HepG2 (cell line): Measurements from ENCODE around the gene IDH3A. TPM values are rescaled to one million over a fixed set of nuclear protein-coding genes. Genes with fewer than 3 reads are reported as not detected.

Experiments used
- CTCF ChIP-seq: sonication (generic); formaldehyde crosslinking; IDR thresholded peaks from 2 replicates; pipeline ENCODE4 v1.5.0; 2020; ENCODE audit warnings: mild to moderate bottlenecking, missing genetic modification reagents, moderate library complexity
- EEA1 ChIP-seq: sonication (generic); formaldehyde crosslinking; IDR thresholded peaks from 2 replicates; pipeline ENCODE4 v1.5.1; 2020; ENCODE audit warnings: mild to moderate bottlenecking, missing genetic modification reagents, borderline replicate concordance
- GMEB2 ChIP-seq: IDR thresholded peaks from 2 replicates; pipeline ENCODE4 v1.6.1; 2016; ENCODE audit warnings: missing biosample characterization, missing genetic modification reagents, low read depth
- HDAC6 ChIP-seq: fragments of 200-600 bp; sonication (generic); IDR thresholded peaks from 2 replicates; pipeline ENCODE4 v1.7.0; 2017; ENCODE audit warnings: mild to moderate bottlenecking, antibody characterized with exemption, low read length, low read depth
- KMT2A ChIP-seq: sonication (generic); formaldehyde crosslinking; IDR thresholded peaks from 2 replicates; pipeline ENCODE4 v1.4.0; 2020; ENCODE audit warnings: missing genetic modification reagents
- MED8 ChIP-seq: sonication (generic); formaldehyde crosslinking; IDR thresholded peaks from 2 replicates; pipeline ENCODE4 v1.8.1; 2023; ENCODE audit warnings: mild to moderate bottlenecking, missing genetic modification reagents; ENCODE audit not compliant: insufficient replicate concordance
- MEF2D ChIP-seq: sonication (generic); formaldehyde crosslinking; IDR thresholded peaks from 2 replicates; pipeline ENCODE4 v1.5.1; 2020; ENCODE audit warnings: mild to moderate bottlenecking, missing genetic modification reagents
- MTF1 ChIP-seq: sonication (generic); formaldehyde crosslinking; IDR thresholded peaks from 2 replicates; pipeline ENCODE4 v1.5.0; 2020; ENCODE audit warnings: missing genetic modification reagents
- NR1H2 ChIP-seq: sonication (generic); formaldehyde crosslinking; IDR thresholded peaks from 2 replicates; pipeline ENCODE4 v1.8.1; 2022; ENCODE audit warnings: low read depth, missing genetic modification reagents, borderline replicate concordance
- PAWR ChIP-seq: sonication (generic); formaldehyde crosslinking; IDR thresholded peaks from 2 replicates; pipeline ENCODE4 v1.4.0; 2020; ENCODE audit warnings: missing genetic modification reagents, mild to moderate bottlenecking, borderline replicate concordance
- RARG ChIP-seq: sonication (generic); formaldehyde crosslinking; IDR thresholded peaks from 2 replicates; pipeline ENCODE4 v1.4.0; 2020; ENCODE audit warnings: low read depth, mild to moderate bottlenecking, missing genetic modification reagents
- RFXAP ChIP-seq: sonication (generic); formaldehyde crosslinking; IDR thresholded peaks from 2 replicates; pipeline ENCODE4 v1.4.0; 2020; ENCODE audit warnings: missing genetic modification reagents, borderline replicate concordance
- SAP130 ChIP-seq: IDR thresholded peaks from 2 replicates; pipeline ENCODE4 v1.6.1; 2016; ENCODE audit warnings: low read depth
- SRY ChIP-seq: sonication (generic); formaldehyde crosslinking; IDR thresholded peaks from 2 replicates; pipeline ENCODE4 v1.8.0; 2022; ENCODE audit warnings: mild to moderate bottlenecking, missing genetic modification reagents
- ZNF121 ChIP-seq: sonication (generic); formaldehyde crosslinking; IDR thresholded peaks from 2 replicates; pipeline ENCODE4 v1.5.0; 2020; ENCODE audit warnings: mild to moderate bottlenecking, missing genetic modification reagents
- ZNF230 ChIP-seq: sonication (generic); formaldehyde crosslinking; IDR thresholded peaks from 2 replicates; pipeline ENCODE4 v1.4.0; 2020; ENCODE audit warnings: mild to moderate bottlenecking, missing genetic modification reagents
- polyA plus RNA-seq, 8 experiments: library from polyadenylated mRNA; depleted of rRNA in 3 of 8; stranded (reverse) in 7 of 8; unstranded in 1 of 8; fragments of >200 nt; fragmentation: Illumina TruSeq in 4 of 8; extraction: Trizol in 4 of 8; gene quantifications; 2 replicates each; pipeline versions ENCODE4 v1.2.1 to v1.2.3, GENCODE V29; 2011 to 2016; ENCODE audit warnings: low read depth in 4 of 8, missing spikeins in 1 of 8, mixed read lengths in 1 of 8; ENCODE audit not compliant: insufficient read depth in 1 of 8
- total RNA-seq, 5 experiments: library from RNA; depleted of rRNA; stranded (reverse); fragments of >200 nt; fragmentation: Illumina TruSeq; extraction: Trizol; gene quantifications; 2 replicates each; pipeline ENCODE4 v1.2.3, GENCODE V29; 2016; ENCODE audit warnings: low read depth in 1 of 5
- TF ChIP-seq, protein P1 (sequence below): sonication (generic); formaldehyde crosslinking; IDR thresholded peaks from 2 replicates; pipeline ENCODE4 v1.4.0; 2020; ENCODE audit warnings: mild to moderate bottlenecking, missing genetic modification reagents
- TF ChIP-seq, protein P2 (sequence below): sonication (generic); formaldehyde crosslinking; IDR thresholded peaks from 2 replicates; pipeline ENCODE4 v1.8.0; 2022; ENCODE audit warnings: missing genetic modification reagents, mild to moderate bottlenecking, borderline replicate concordance
- TF ChIP-seq, protein P3 (sequence below): sonication (generic); formaldehyde crosslinking; IDR thresholded peaks from 2 replicates; pipeline ENCODE4 v1.5.1; 2020; ENCODE audit warnings: missing genetic modification reagents, mild to moderate bottlenecking, borderline replicate concordance
- TF ChIP-seq, protein P4 (sequence below): sonication (generic); formaldehyde crosslinking; IDR thresholded peaks from 2 replicates; pipeline ENCODE4 v1.5.1; 2020; ENCODE audit warnings: mild to moderate bottlenecking, missing genetic modification reagents, moderate library complexity
- TF ChIP-seq, protein P5 (sequence below): sonication (generic); formaldehyde crosslinking; IDR thresholded peaks from 2 replicates; pipeline ENCODE4 v1.5.0; 2020; ENCODE audit warnings: missing genetic modification reagents

IDH3A gene
- total and polyA plus RNA-seq, 2 of the 13 experiments (the other 11 are each of a cell fraction or from before 2014, with no cell fraction given) = 40.7 to 50.7 TPM

DNA sequence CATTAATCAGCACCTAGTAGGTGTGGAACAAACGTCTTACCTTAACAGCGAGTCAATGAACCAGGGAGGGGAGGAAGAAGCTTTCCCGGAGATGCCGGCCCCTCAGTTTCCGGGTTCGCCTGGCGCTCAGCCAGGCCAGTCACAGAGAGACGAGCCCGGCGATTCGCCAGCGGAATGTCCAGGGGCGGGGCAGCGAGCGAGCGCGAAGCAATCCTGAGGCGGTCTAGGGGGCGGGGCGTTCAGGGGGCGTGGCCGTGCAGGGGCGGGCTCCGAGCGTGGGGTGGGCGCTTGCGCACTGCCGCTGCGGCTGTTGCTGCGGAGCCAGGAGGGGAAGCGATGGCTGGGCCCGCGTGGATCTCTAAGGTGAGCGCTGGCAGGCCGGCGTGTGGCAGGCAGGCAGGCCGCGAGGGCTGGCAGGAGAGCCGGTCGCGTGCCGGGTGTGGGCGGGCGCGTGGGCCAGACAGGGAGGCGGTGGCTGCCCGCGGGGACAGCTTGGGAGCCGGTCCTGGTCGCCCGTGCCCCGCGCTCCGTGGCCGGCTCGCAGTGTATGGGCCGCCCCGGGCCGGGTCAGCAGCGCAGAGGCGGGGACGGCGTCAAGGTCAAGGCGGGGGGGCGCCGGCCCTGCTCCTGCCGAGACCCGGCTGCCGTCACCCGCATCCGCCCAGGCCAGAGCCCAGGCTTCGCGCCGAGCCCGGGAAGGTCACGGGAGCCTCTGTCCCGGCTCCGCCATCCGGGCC lies at the start of gene IDH3A (continued):
- TF ChIP-seq HDAC6 = no peak
- 0 out of 2 replicates have a peak, but pooled peaks have one; percentile 23 for TF ChIP-seq NR1H2 (CRISPR knock-in tag)
- no peak for TF ChIP-seq RARG
- no peak for TF ChIP-seq PAWR (CRISPR knock-in tag)
- TF ChIP-seq, protein P1, sequence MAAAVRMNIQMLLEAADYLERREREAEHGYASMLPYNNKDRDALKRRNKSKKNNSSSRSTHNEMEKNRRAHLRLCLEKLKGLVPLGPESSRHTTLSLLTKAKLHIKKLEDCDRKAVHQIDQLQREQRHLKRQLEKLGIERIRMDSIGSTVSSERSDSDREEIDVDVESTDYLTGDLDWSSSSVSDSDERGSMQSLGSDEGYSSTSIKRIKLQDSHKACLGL = no peak; the same call in 1 of the 2 replicates
- no peak for TF ChIP-seq GMEB2 (CRISPR knock-in tag)
- no peak for TF ChIP-seq MED8 (CRISPR knock-in tag)
- no peak for TF ChIP-seq CTCF (CRISPR knock-in tag)
- TF ChIP-seq, protein P2, sequence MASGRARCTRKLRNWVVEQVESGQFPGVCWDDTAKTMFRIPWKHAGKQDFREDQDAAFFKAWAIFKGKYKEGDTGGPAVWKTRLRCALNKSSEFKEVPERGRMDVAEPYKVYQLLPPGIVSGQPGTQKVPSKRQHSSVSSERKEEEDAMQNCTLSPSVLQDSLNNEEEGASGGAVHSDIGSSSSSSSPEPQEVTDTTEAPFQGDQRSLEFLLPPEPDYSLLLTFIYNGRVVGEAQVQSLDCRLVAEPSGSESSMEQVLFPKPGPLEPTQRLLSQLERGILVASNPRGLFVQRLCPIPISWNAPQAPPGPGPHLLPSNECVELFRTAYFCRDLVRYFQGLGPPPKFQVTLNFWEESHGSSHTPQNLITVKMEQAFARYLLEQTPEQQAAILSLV = peak; percentile 64; the same call in 1 of the 2 replicates
- peak; percentile 91 for TF ChIP-seq SAP130
- no peak; the same call in 1 of the 2 replicates for TF ChIP-seq KMT2A
- TF ChIP-seq ZNF230 = 0 out of 2 replicates have a peak, but pooled peaks have one; percentile 28
- no peak for TF ChIP-seq ZNF121
- peak; percentile 85; the same call in 1 of the 2 replicates for TF ChIP-seq SRY (CRISPR knock-in tag)
- no peak for TF ChIP-seq EEA1 (CRISPR knock-in tag)
- 0 out of 2 replicates have a peak, but pooled peaks have one; percentile 46 for TF ChIP-seq RFXAP (CRISPR knock-in tag)
- TF ChIP-seq, protein P3, sequence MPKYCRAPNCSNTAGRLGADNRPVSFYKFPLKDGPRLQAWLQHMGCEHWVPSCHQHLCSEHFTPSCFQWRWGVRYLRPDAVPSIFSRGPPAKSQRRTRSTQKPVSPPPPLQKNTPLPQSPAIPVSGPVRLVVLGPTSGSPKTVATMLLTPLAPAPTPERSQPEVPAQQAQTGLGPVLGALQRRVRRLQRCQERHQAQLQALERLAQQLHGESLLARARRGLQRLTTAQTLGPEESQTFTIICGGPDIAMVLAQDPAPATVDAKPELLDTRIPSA (CRISPR knock-in tag) = no peak
- TF ChIP-seq MTF1 (CRISPR knock-in tag) = no peak
- 0 out of 2 replicates have a peak, but pooled peaks have one; percentile 19 for TF ChIP-seq MEF2D (CRISPR knock-in tag)
- TF ChIP-seq, protein P4, sequence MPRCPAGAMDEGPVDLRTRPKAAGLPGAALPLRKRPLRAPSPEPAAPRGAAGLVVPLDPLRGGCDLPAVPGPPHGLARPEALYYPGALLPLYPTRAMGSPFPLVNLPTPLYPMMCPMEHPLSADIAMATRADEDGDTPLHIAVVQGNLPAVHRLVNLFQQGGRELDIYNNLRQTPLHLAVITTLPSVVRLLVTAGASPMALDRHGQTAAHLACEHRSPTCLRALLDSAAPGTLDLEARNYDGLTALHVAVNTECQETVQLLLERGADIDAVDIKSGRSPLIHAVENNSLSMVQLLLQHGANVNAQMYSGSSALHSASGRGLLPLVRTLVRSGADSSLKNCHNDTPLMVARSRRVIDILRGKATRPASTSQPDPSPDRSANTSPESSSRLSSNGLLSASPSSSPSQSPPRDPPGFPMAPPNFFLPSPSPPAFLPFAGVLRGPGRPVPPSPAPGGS (CRISPR knock-in tag) = peak; percentile 56; the same call in 1 of the 2 replicates
- TF ChIP-seq, protein P5, sequence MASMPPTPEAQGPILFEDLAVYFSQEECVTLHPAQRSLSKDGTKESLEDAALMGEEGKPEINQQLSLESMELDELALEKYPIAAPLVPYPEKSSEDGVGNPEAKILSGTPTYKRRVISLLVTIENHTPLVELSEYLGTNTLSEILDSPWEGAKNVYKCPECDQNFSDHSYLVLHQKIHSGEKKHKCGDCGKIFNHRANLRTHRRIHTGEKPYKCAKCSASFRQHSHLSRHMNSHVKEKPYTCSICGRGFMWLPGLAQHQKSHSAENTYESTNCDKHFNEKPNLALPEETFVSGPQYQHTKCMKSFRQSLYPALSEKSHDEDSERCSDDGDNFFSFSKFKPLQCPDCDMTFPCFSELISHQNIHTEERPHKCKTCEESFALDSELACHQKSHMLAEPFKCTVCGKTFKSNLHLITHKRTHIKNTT (CRISPR knock-in tag) = no peak
